ENCODE data around the gene MESP2. TPM values are rescaled to one million over a fixed set of nuclear protein-coding genes. Genes with fewer than 3 reads are reported as not detected.

The MESP2 gene
- total RNA-seq, 1 donor from 2014 or later, result not detected

DNA sequence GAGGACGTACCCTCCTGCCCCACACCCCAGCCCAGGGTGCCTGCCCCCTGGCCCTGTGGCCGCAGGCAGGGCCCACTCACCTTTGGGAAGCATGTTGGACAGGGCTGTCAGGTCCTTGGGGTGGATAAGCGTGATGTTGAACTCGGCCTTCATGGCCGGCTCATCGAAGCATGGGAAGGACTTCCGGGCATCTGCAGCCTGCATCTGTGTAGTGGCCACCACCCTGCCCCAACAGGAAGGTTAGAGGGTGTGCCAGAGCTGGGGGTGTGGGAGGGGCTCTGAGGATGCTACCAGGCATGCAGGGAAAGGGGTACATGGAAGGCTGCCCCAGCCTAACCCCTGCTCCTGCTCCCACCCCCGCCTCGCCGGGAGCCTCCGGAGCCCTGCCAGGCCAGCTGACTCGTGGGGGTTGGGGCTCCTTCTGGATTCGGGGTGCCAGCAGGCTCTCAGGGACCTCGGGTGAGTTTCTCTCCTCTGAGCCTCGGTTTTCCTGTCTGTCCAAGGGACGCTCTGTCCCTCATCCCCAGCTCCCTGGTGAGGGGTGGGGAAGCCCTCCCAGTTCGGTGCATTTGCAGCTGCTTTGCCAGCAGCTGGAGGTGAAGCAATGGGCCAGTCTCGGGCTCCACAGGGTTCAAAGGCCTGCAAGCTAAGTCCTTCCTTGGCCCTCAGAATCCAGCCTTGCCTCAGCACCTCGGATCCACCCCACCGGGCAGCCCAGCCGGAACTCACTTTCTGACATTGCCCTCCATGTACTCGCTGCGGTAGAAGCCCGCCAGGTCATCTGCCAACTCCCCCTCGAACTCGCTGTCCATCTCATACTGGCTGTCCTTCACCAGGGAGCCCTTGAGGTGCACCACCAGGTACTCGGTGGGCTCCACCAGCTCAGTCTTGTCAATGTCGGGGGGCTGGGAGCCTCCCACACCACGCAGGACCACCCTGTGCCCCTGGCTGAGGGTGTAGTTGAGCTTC lies 29.4 kb downstream of the MESP2 start:
- Histone ChIP-seq H3K36me3 (ENCODE audit: control insufficient read depth in 3 of 3, insufficient read depth in 3 of 3, low read length in 3 of 3) (peaks cover 0 to 2% (median 0%) of the 10 kb centered on the region in 3 donors), H3K27ac (ENCODE audit: low read depth, low read length) (no peak overlapping the region), H3K4me1 (ENCODE audit: control insufficient read depth in 3 of 3, insufficient read depth in 3 of 3, low read length in 3 of 3) (no peaks in the 10 kb centered on the region), H3K4me3 (ENCODE audit: low read length in 3 of 3) (no peak overlapping the region), H3K9me3 (ENCODE audit: control insufficient read depth in 3 of 3, low read length in 3 of 3) (no peaks in the 10 kb centered on the region), H3K27me3 (ENCODE audit: control insufficient read depth in 3 of 3, insufficient read depth in 3 of 3, low read length in 3 of 3) (peaks cover 0 to 6% (median 5%) of the 10 kb centered on the region in 3 donors), H3K9ac (ENCODE audit: low read depth in 1 of 3, low read length in 3 of 3) (no peak overlapping the region)

DNA sequence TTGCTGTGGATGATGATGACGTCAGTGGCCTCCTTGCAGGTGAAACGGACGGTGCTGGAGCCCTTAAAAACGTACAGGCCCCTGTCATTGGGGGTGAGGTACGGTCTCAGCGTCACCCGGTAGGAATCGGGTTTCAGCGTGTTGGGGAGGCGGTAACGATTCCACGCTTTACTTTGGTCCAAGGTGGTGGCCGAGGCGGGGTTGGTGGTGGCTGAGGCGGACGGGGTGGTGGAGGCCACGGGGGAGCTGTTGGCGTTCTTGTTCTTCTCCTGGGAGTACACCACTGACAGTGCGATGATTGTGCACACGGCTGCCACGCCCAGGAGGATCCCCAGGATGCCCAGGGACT lies 30.1 kb downstream of the MESP2 start:
- Histone ChIP-seq H3K27me3 (ENCODE audit: control insufficient read depth in 3 of 3, insufficient read depth in 3 of 3, low read length in 3 of 3) (peaks cover 0 to 6% (median 5%) of the 10 kb centered on the region in 3 donors), H3K4me3 (ENCODE audit: low read length in 3 of 3) (no peak overlapping the region), H3K4me1 (ENCODE audit: control insufficient read depth in 3 of 3, insufficient read depth in 3 of 3, low read length in 3 of 3) (no peaks in the 10 kb centered on the region), H3K9me3 (ENCODE audit: control insufficient read depth in 3 of 3, low read length in 3 of 3) (no peaks in the 10 kb centered on the region), H3K9ac (ENCODE audit: low read depth in 1 of 3, low read length in 3 of 3) (no peak overlapping the region), H3K36me3 (ENCODE audit: control insufficient read depth in 3 of 3, insufficient read depth in 3 of 3, low read length in 3 of 3) (peaks cover 0 to 2% (median 0%) of the 10 kb centered on the region in 3 donors), H3K27ac (ENCODE audit: low read depth, low read length) (no peak overlapping the region)

- Histone ChIP-seq H3K4me1 (ENCODE audit: control insufficient read depth in 3 of 3, insufficient read depth in 3 of 3, low read length in 3 of 3) (no peaks in the 10 kb centered on the region), H3K9me3 (ENCODE audit: control insufficient read depth in 3 of 3, low read length in 3 of 3) (no peaks in the 10 kb centered on the region), H3K4me3 (ENCODE audit: low read length in 3 of 3) (no peak overlapping the region), H3K9ac (ENCODE audit: low read depth in 1 of 3, low read length in 3 of 3) (no peak overlapping the region), H3K36me3 (ENCODE audit: control insufficient read depth in 3 of 3, insufficient read depth in 3 of 3, low read length in 3 of 3) (peaks cover 0 to 2% (median 0%) of the 10 kb centered on the region in 3 donors), H3K27ac (ENCODE audit: low read depth, low read length) (no peak overlapping the region), H3K27me3 (ENCODE audit: control insufficient read depth in 3 of 3, insufficient read depth in 3 of 3, low read length in 3 of 3) (peaks cover 0 to 3% (median 0%) of the 10 kb centered on the region in 3 donors)
These were observed 30.7 kb downstream of the MESP2 start for GRCh38 chr15:89806559-89807550.

DNA sequence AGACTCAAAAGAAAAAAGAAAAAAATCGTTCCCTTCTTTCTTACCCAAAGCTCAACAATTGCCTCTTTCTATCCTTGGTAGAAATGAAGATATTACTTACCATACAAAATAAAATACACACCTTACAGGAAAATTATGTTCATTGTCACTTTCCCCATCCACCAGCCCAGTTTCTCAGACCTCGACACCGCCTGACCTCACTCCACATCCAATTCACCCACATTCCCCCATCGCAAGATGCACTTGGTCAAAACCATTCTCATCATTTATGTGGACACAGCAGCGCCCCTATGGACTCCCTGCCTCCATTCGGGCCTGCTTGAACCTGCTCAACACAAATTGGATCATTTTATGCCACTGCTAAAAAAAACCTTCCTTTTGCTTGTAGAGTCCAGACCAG lies 31.6 kb downstream of the MESP2 start:
- no peak overlapping the region for H3K4me3 ChIP-seq (ENCODE audit: low read length in 3 of 3)
- no peak overlapping the region for H3K27ac ChIP-seq (ENCODE audit: low read depth, low read length)
- H3K36me3 ChIP-seq (ENCODE audit: control insufficient read depth in 3 of 3, insufficient read depth in 3 of 3, low read length in 3 of 3), result peaks cover 0 to 2% (median 0%) of the 10 kb centered on the region in 3 donors
- peaks cover 0 to 2% (median 0%) of the 10 kb centered on the region in 3 donors for H3K4me1 ChIP-seq (ENCODE audit: control insufficient read depth in 3 of 3, insufficient read depth in 3 of 3, low read length in 3 of 3)
- H3K9ac ChIP-seq (ENCODE audit: low read depth in 1 of 3, low read length in 3 of 3), result no peak overlapping the region
- no peaks in the 10 kb centered on the region for H3K9me3 ChIP-seq (ENCODE audit: control insufficient read depth in 3 of 3, low read length in 3 of 3)
- H3K27me3 ChIP-seq (ENCODE audit: control insufficient read depth in 3 of 3, insufficient read depth in 3 of 3, low read length in 3 of 3), result peaks cover 0 to 3% (median 0%) of the 10 kb centered on the region in 3 donors

- H3K27me3 ChIP-seq (ENCODE audit: control insufficient read depth in 3 of 3, insufficient read depth in 3 of 3, low read length in 3 of 3), result peaks cover 0 to 3% (median 1%) of the 10 kb centered on the region in 3 donors
- no peak overlapping the region for H3K9ac ChIP-seq (ENCODE audit: low read depth in 1 of 3, low read length in 3 of 3)
- H3K4me1 ChIP-seq (ENCODE audit: control insufficient read depth in 3 of 3, insufficient read depth in 3 of 3, low read length in 3 of 3), result peaks cover 0 to 5% (median 0%) of the 10 kb centered on the region in 3 donors
- H3K36me3 ChIP-seq (ENCODE audit: control insufficient read depth in 3 of 3, insufficient read depth in 3 of 3, low read length in 3 of 3), result no peaks in the 10 kb centered on the region
- H3K4me3 ChIP-seq (ENCODE audit: low read length in 3 of 3), result no peak overlapping the region
- no peak overlapping the region for H3K27ac ChIP-seq (ENCODE audit: low read depth, low read length)
- H3K9me3 ChIP-seq (ENCODE audit: control insufficient read depth in 3 of 3, low read length in 3 of 3), result no peaks in the 10 kb centered on the region
These were observed 32.2 kb downstream of the MESP2 start for GRCh38 chr15:89808160-89808870.

GRCh38 chr15:89809093-89809786 lies 33.1 kb downstream of the MESP2 start:
- H3K36me3 ChIP-seq (ENCODE audit: control insufficient read depth in 3 of 3, insufficient read depth in 3 of 3, low read length in 3 of 3), result no peaks in the 10 kb centered on the region
- no peaks in the 10 kb centered on the region for H3K9me3 ChIP-seq (ENCODE audit: control insufficient read depth in 3 of 3, low read length in 3 of 3)
- H3K27me3 ChIP-seq (ENCODE audit: control insufficient read depth in 3 of 3, insufficient read depth in 3 of 3, low read length in 3 of 3), result peaks cover 0 to 9% (median 5%) of the 10 kb centered on the region in 3 donors
- peaks cover 0 to 10% (median 0%) of the 10 kb centered on the region in 3 donors for H3K4me1 ChIP-seq (ENCODE audit: control insufficient read depth in 3 of 3, insufficient read depth in 3 of 3, low read length in 3 of 3)
- H3K27ac ChIP-seq (ENCODE audit: low read depth, low read length), result no peak overlapping the region
- no peak overlapping the region for H3K9ac ChIP-seq (ENCODE audit: low read depth in 1 of 3, low read length in 3 of 3)
- H3K4me3 ChIP-seq (ENCODE audit: low read length in 3 of 3), result no peak overlapping the region

- Histone ChIP-seq H3K9ac (ENCODE audit: low read depth in 1 of 3, low read length in 3 of 3) (no peak overlapping the region), H3K9me3 (ENCODE audit: control insufficient read depth in 3 of 3, low read length in 3 of 3) (no peaks in the 10 kb centered on the region), H3K4me3 (ENCODE audit: low read length in 3 of 3) (no peak overlapping the region), H3K27ac (ENCODE audit: low read depth, low read length) (no peak overlapping the region), H3K36me3 (ENCODE audit: control insufficient read depth in 3 of 3, insufficient read depth in 3 of 3, low read length in 3 of 3) (no peaks in the 10 kb centered on the region), H3K4me1 (ENCODE audit: control insufficient read depth in 3 of 3, insufficient read depth in 3 of 3, low read length in 3 of 3) (peaks cover 0 to 10% (median 0%) of the 10 kb centered on the region in 3 donors), H3K27me3 (ENCODE audit: control insufficient read depth in 3 of 3, insufficient read depth in 3 of 3, low read length in 3 of 3) (peaks cover 1 to 14% (median 5%) of the 10 kb centered on the region in 3 donors)
These were observed 33.6 kb downstream of the MESP2 start for GRCh38 chr15:89809787-89810148.

- H3K27me3 ChIP-seq (ENCODE audit: control insufficient read depth in 3 of 3, insufficient read depth in 3 of 3, low read length in 3 of 3), result peaks cover 11 to 23% (median 14%) of the 10 kb centered on the region in 3 donors
- H3K9ac ChIP-seq (ENCODE audit: low read depth in 1 of 3, low read length in 3 of 3), result no peak overlapping the region
- peaks cover 0 to 10% (median 0%) of the 10 kb centered on the region in 3 donors for H3K4me1 ChIP-seq (ENCODE audit: control insufficient read depth in 3 of 3, insufficient read depth in 3 of 3, low read length in 3 of 3)
- peaks cover 0 to 3% (median 0%) of the 10 kb centered on the region in 3 donors for H3K9me3 ChIP-seq (ENCODE audit: control insufficient read depth in 3 of 3, low read length in 3 of 3)
- H3K4me3 ChIP-seq (ENCODE audit: low read length in 3 of 3), result no peak overlapping the region
- no peak overlapping the region for H3K27ac ChIP-seq (ENCODE audit: low read depth, low read length)
- no peaks in the 10 kb centered on the region for H3K36me3 ChIP-seq (ENCODE audit: control insufficient read depth in 3 of 3, insufficient read depth in 3 of 3, low read length in 3 of 3)
These were observed 34.7 kb downstream of the MESP2 start for GRCh38 chr15:89810837-89811236.
